MM.1S (cell line): ENCODE data around the gene CERS6.

Experiments used
- CTCF ChIP-seq: fragments of 300-600 bp; sonication (generic); IDR thresholded peaks from 2 replicates; pipeline ENCODE4 v1.5.1; 2016; ENCODE audit warnings: antibody characterized with exemption, low read length, mixed read lengths
- EZH2 ChIP-seq: fragments of 300-600 bp; sonication (generic); optimal IDR thresholded peaks from 2 replicates; pipeline ENCODE3; 2017; ENCODE audit warnings: low read depth, mild to moderate bottlenecking, antibody characterized with exemption, low read length, mixed read lengths

GRCh38 chr2:168510125-168510756, 54.2 kb downstream of the CERS6 start:
- TF ChIP-seq EZH2 (no peak), CTCF (no peak)
